GM18526 (cell line): ENCODE data around the gene TPST1.

Experiments
- POLR2A ChIP-seq: IDR thresholded peaks from 3 replicates; pipeline ENCODE4 v1.6.1; 2011; ENCODE audit not compliant: insufficient read length; ENCODE audit errors: extremely low read depth

TPST1 gene

DNA sequence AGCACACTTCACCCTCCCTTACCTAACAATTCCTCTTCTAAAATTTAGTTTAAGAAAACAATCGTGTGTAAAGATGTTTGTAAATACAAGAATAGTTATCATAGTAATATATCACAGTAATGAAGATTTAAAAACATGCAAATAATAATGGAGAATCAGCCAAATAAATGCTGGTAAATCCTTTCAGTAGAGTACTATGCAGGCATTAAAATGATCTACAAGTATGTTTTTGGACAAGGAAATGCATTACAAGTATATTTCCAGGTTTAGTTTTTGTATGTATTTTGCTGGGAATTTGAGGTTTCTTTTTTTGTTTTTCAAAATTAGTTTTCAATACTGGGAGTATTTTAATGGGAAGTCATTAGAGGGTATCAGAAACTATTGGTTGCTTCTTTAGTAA, 22.7 kb downstream of the TPST1 start:
- no peak for TF ChIP-seq POLR2A

DNA sequence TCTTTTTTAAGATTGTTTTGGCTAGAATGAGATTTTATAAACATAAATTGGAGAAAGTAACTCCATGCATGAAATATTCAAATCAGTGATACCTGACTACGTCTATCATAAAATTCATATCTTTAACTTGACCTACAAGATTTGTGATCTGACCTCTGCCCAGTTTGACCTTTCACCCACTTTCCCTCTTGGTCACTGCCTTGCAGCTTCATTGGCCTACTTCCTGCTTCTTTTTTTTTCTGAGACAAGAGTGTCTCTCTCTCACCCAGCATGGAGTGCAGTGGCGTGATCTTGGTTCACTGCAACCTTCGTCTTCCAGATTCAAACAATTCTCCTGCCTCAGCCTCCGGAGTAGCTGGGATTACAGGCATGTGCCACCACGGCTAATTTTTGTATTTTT, 28.5 kb downstream of the TPST1 start:
- TF ChIP-seq POLR2A: no peak

DNA sequence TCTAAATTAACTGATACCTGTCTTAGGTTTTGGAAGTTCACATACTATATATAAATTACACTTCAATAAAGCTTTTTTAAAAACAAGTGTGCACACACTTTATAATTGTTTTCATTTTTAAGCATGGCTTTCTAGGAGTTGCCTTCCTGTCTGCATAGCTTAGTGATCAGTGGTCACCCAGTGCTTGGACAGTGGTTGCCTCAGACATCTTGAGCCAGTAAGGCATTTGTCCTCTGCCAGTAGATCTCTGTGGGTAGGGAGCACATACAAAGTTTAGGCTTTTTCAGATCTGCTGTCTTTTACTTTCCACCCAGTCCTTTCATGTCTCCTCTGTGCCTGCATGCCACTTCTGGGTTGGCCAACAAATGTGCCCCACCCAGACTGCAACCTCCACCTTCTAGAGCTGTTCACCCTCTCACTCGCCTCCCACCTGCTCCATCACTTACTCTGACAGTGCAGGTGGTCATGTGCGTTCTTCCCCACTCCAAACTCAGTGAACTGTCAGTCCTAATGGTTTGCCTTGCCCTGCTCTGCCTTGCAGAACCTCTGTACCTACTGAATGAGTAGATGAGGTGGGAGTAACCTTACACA, 31.7 kb downstream of the TPST1 start:
- no peak for TF ChIP-seq POLR2A

DNA sequence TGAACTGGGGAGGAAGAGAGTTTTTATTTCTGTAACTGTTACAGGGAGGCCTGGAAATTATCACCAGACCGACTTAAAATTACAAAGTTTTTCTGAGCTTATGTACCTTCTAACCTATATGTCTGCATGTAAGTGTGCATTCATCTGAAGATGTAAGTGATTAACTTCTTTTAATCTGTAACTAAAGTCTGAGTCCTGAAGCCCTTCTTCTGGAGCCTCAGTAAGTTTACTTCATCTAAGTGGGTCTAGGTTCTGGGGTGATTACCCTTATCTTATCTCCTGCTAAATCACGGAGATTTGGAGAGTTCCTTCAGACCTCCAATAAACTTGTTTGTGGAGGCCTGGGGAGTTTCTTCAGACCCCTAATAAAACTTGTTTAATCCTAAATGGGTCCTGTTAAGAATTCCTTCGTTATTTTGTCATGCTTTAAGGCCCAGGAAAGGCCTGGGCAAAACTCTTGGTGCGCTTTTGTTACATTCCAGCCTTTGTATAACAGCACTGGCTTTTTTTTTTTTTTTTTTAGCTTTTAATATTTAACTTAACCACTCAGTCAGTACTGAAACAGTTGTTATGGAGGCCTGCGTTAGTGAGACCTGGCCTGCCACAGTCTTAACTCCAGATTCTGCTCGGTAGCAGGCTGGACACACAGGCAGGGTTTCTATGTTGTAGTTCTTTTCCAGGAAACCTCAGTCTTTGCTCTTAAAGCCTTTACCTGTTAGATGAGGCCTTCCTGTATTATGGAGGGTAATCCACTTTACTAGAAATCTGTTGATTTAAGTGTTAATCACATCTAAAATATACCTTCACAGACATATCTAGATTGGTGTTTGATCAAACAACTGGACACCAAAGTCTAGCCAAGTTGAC, 33.0 kb downstream of the TPST1 start:
- TF ChIP-seq POLR2A: no peak

DNA sequence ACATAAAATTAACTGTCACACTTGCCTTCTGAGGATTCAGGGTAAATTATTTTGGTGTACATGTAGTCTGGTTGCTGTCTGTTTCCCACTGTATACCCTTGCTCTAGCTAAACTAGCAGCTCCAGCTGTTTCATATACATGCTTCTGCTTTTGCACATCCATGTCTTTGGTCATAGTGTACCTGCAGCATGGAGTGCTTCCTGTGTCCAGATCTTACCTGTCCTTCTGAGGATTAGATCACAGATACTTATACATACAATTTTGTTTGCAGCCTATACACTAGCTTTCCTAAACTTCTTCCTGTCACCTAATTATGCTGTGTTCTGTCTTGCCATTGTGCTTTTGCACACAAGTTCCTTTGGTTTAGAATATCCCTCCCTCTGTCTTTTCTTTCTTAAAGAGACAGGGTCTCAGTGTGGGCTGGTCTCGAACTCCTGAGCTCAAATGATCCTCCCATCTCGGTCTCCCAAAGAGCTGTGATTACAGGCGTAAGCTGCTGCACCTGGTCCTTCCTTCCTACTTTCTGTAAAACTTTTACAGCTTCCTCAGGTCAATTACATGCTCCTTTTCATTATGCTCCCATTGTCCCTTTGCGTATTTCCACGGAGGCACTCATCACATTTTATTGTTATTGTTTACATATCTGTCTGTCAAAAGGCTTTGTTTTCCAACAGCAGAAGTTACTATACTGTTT, 33.8 kb downstream of the TPST1 start:
- TF ChIP-seq POLR2A: no peak

DNA sequence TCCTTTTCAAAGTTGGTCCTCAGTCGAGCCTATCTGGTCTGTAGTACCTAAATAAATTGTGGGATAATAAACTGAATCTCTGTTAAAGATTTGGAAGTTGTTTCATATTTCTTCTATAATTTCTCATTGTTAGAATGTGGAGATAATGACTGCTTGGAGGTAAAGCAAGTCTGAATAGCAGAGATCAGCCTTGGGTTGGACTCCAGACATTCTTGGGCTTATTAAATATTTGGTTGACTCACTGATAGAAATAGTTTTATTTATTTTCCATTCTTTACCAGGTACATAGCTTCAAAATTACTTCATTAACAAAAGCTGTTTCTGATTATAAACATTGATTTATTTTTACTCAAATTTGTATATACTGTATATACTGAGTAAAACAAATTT, 34.3 kb downstream of the TPST1 start:
- TF ChIP-seq POLR2A: no peak

DNA sequence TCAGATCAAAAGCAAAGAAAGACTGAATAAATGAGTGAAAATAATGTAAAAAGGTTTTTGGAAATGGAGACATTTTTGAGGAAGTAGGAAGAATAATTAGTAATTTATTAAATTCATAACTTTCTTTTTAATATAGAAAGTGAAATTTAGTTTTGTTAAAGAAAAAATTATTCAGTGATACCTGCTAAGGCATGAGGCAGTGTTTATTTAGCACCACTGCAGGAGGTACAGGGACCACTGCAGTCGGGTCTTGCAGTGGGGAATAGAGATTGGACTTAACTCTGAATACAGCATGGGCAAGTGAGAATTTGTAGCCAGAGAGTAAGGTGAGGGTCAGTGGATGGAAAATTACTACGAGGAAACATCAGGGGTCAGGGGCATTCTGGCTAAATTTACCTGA, 39.9 kb downstream of the TPST1 start:
- TF ChIP-seq POLR2A: no peak

DNA sequence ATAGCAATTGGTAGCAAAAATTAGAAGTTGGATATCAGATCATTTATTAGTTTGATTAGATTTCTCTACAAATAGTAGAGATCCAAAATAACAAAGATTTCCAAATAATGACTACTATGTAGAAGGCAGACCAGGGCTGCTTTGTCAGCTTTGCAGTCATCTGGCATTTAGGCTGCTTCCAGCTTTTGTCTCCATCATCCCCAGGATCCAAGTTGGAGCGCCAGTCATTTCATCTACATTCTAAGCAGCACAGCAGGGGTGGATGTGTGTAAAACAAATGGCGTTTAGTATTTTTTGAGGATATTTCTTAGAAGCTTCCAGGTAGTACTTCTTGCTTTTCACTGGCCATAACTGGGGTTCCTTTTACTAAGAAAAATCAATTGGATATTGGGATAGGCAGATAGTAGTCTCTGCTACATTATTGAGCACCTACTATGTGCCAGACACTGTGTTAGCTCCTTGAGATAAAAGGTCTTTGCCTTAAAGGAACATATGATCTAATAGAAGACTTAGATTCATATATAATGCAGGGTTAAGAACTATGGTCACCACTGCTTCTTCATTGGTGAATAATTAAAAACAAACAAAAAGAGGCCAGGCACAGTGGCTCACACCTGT, 41.5 kb downstream of the TPST1 start:
- TF ChIP-seq POLR2A: no peak

DNA sequence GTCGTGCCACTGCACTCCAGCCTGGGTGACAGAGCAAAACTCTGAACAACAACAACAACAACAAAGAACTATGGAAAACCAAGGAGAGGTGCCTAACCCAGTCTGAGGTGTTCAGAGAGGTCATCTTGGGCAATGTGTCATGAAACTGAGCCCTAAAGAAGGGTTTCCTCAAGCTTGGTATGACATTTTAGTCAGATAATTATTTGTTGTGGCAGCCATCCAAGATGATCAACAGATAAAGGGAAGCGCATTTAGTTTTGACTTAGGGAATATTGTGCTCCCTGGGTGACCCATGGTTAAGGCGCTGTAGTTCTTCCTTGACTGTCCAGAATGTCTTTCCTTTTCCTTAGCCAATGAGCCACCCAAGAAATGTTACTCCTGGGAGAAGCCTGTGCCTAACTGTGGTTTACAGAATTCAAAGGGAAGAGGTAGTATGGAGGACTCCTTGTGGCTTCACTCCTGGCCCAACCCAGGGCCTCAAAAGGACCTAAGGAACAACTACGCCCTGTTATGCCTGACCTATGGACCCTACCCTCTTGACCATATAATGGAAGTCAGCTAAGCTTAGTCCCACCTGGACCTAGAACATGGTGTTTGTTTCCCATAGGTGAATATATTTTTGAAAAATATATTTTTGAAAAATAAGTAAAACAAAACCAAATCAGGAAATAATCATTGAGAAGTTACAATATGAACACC, 42.4 kb downstream of the TPST1 start:
- TF ChIP-seq POLR2A: no peak

DNA sequence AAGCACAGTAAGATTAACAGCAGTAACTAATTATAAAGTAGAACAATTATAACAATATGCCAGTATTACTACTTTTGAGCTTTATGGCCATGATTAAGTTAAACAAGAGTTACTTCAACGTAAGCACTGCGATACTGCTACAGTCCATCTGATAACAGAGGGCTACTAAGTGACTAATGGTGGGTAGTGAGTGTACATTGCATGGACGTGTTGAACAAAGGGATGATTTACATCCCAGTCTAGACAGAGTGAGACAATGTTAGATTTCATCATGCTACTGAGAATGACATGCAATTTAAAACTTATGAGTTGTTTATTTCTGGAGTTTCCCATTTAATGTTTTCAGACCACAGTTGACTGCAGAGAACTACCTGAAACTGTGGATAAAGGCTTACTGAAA, 45.6 kb downstream of the TPST1 start:
- no peak for TF ChIP-seq POLR2A

DNA sequence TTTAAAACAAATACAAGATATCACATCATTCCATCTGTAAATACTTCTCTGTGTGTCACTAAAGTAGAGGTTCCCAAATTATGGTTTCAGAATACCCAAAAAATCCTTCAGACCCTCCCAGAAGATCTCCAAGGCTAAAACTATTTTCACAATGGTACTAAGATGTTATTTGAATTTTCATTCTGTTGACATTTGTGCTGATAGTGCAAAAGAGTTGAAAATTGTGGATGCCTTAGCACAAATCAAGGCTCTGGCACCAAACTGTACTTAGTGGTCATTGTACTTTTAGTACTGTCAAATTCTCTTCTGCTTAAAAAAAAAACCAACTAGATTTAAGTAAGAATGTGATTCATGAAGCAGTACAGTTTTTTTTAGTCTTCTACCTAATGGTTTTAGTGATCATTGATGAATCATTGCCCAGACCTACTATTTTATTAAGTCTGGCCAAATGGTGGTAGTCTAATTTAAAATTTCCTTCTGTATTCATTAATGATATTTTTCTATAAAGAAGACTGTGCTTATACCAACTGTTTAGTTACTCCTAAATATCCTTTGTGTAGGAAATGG, 50.5 kb downstream of the TPST1 start:
- TF ChIP-seq POLR2A: no peak

DNA sequence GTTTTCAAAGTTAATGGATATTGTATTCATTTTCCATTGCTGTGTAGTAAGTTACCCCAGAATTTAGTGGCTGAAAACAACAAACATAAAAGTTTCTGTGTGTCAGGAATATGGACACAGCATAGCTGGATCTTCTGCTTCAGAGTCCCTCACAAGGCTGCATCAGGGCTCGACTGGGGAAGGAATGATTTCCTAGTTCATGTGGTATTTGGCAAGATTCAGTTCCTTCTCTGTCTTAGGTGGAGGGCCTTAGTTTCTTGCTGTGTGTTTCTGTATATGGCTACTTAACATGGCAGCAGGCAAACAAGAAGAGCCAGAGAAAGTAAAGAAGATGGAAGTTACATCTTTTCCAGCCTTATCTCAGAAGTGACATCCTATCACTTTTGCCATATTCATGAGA, 51.1 kb downstream of the TPST1 start:
- no peak for TF ChIP-seq POLR2A

DNA sequence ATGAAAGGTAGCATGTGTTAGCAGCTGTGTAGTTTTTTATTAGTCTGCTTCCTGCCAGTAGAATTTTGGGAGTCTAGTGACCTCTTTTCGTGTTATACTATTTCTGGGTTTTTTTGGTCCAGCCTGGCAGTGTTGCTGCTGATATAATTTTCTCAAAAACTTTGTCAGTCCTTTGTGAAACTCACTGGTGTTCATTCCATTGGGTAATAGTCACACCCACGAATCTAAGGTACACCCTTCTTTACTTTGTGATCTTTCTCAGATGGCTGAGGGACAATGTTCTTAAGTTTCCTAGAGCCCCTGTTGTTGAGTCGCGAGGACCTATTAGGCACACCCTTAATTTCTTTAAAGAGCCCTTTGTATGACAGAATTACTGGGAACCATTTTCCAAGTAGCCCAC, 52.3 kb downstream of the TPST1 start:
- TF ChIP-seq POLR2A: no peak

DNA sequence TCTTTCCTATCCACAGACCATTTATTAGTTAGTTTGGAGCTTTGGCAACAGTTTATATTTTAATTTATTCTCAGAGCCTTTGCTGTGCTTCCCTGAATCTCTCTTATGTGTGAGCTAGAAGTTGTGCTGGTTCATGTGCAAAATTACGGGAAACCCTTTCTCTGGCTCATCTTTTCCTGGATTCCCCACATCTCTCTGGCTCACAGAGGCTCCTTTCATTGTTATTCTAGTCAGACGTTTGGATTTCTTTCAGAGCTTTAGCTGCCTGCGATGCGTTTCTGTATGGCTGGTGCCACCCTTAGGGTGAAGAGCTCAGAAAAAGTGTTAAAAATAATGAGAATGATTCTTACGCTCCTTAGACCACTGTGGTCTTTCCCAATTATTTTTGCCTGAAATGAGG, 53.3 kb downstream of the TPST1 start:
- TF ChIP-seq POLR2A: no peak

DNA sequence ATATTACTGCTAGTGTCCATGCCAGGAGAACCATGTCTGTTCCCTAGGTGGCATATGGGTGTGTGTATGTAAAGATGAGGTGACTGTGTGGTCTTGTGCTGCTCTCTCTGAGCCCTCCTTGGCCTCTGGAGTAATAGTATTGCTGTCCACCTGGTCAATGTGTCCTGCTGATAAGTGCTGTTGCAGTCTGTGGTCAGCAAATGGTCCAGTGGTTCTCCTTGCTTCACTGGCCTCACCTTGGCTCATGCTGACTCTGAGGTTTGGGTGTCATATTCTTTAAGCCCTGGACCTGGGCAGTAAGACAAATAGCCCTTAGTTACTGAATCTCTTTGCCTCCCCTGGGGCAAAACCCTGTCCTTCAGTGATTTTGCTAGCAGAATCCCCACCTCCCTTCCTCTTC, 56.8 kb downstream of the TPST1 start:
- TF ChIP-seq POLR2A: no peak

DNA sequence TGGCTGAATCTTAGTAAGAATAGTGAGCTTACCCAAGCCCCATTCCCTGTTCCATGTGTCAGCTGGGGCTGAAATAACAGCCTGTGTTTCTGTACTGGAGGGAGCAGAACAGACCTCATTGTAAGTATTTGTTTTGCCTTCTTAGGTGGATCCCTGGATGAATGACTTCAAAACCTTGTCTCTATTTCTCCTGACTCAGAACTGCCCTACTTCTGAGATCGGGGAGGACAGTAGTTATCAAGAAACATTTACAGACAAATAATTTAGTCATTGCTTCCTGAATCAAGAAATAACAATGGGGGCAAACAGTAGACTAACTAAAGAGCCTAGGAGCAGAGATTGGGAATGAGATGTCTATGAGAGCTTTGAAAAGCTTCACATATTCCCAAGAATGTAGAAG, 58.8 kb downstream of the TPST1 start:
- no peak for TF ChIP-seq POLR2A

DNA sequence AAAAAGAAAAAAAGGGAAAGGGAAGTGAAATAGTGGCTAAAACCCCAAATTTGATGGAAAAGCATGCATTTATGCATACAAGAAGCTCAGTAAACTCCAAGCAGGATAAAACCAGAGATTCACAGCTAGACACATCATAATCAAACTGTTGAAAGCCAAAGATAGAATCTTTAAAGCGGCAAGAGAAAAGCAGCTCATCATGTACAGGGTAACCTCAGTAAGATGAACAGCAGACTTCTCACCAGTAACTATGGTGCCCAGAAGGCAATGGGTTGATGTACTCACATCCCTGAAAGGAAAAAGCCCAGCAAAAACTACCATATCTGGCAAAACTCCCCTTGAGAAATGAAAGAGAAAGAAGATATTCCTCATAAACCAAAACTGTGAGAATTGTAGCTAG, 60.4 kb downstream of the TPST1 start:
- no peak for TF ChIP-seq POLR2A
